HepG2 (cell line): ENCODE results near the gene TRPT1. TPM values are rescaled to one million over a fixed set of nuclear protein-coding genes. Genes with fewer than 3 reads are reported as not detected.

ENCODE experiments used
- AGO2 ChIP-seq: fragments of 200-400 bp; formaldehyde crosslinking; optimal IDR thresholded peaks from 2 replicates; pipeline ENCODE3; 2017; ENCODE audit warnings: mild to moderate bottlenecking, low read depth, low read length, moderate library complexity
- HNRNPL ChIP-seq: fragments of 200-400 bp; formaldehyde crosslinking; IDR thresholded peaks from 2 replicates; pipeline ENCODE4 v1.6.1; 2017; ENCODE audit warnings: mild to moderate bottlenecking, low read depth, low read length
- KLF12 ChIP-seq: sonication (generic); formaldehyde crosslinking; IDR thresholded peaks from 2 replicates; pipeline ENCODE4 v1.4.0; 2020; ENCODE audit warnings: missing genetic modification reagents, borderline replicate concordance
- RFX1 ChIP-seq: fragments of 450-650 bp; IDR thresholded peaks from 2 replicates; pipeline ENCODE4 v1.6.1; 2017
- SP4 ChIP-seq: sonication (generic); formaldehyde crosslinking; IDR thresholded peaks from 2 replicates; pipeline ENCODE4 v1.8.1; 2023; ENCODE audit warnings: mild to moderate bottlenecking, missing genetic modification reagents
- ZNF737 ChIP-seq: sonication (generic); formaldehyde crosslinking; IDR thresholded peaks from 2 replicates; pipeline ENCODE4 v1.5.0; 2020; ENCODE audit warnings: missing genetic modification reagents, mild to moderate bottlenecking, borderline replicate concordance
- polyA plus RNA-seq, 8 experiments: library from polyadenylated mRNA; depleted of rRNA in 3 of 8; stranded (reverse) in 7 of 8; unstranded in 1 of 8; fragments of >200 nt; fragmentation: Illumina TruSeq in 4 of 8; extraction: Trizol in 4 of 8; gene quantifications; 2 replicates each; pipeline versions ENCODE4 v1.2.1 to v1.2.3, GENCODE V29; 2011 to 2016; ENCODE audit warnings: low read depth in 4 of 8, missing spikeins in 1 of 8, mixed read lengths in 1 of 8; ENCODE audit not compliant: insufficient read depth in 1 of 8
- total RNA-seq, 5 experiments: library from RNA; depleted of rRNA; stranded (reverse); fragments of >200 nt; fragmentation: Illumina TruSeq; extraction: Trizol; gene quantifications; 2 replicates each; pipeline ENCODE4 v1.2.3, GENCODE V29; 2016; ENCODE audit warnings: low read depth in 1 of 5
- TF ChIP-seq, protein P1 (sequence below): sonication (generic); formaldehyde crosslinking; IDR thresholded peaks from 2 replicates; pipeline ENCODE4 v1.4.0; 2020; ENCODE audit warnings: missing genetic modification reagents, borderline replicate concordance
- TF ChIP-seq, protein P2 (sequence below): sonication (generic); formaldehyde crosslinking; IDR thresholded peaks from 2 replicates; pipeline ENCODE4 v1.4.0; 2020; ENCODE audit warnings: missing genetic modification reagents
- TF ChIP-seq, protein P3 (sequence below): sonication (generic); formaldehyde crosslinking; IDR thresholded peaks from 2 replicates; pipeline ENCODE4 v1.4.0; 2020; ENCODE audit warnings: mild to moderate bottlenecking, missing genetic modification reagents
- TF ChIP-seq, protein P4 (sequence below): IDR thresholded peaks from 2 replicates; pipeline ENCODE4 v1.6.1; 2012; ENCODE audit warnings: inconsistent platforms
- TF ChIP-seq, protein P5 (sequence below): sonication (generic); formaldehyde crosslinking; IDR thresholded peaks from 2 replicates; pipeline ENCODE4 v1.4.0; 2020; ENCODE audit warnings: mild to moderate bottlenecking, missing genetic modification reagents
- TF ChIP-seq, protein P6 (sequence below): IDR thresholded peaks from 2 replicates; pipeline ENCODE4 v1.6.1; 2016; ENCODE audit warnings: missing genetic modification reagents, missing compliant biosample characterization
- TF ChIP-seq, protein P7 (sequence below), 2 experiments: fragments of 450-650 bp in 1 of 2; sonication (generic) in 1 of 2; formaldehyde crosslinking; IDR thresholded peaks; 2 replicates each; pipeline versions ENCODE4 v1.5.0 to v1.8.0; 2020 to 2022; ENCODE audit warnings: mild to moderate bottlenecking in 1 of 2, missing genetic modification reagents in 1 of 2
- TF ChIP-seq, protein P8 (sequence below): sonication (generic); formaldehyde crosslinking; IDR thresholded peaks from 2 replicates; pipeline ENCODE4 v1.5.0; 2020; ENCODE audit warnings: missing genetic modification reagents, mild to moderate bottlenecking, borderline replicate concordance
- TF ChIP-seq, protein P9 (sequence below): IDR thresholded peaks from 2 replicates; pipeline ENCODE4 v1.6.1; 2016; ENCODE audit warnings: control low read depth
- TF ChIP-seq, protein P10 (sequence below): sonication (generic); formaldehyde crosslinking; IDR thresholded peaks from 2 replicates; pipeline ENCODE4 v1.8.0; 2022; ENCODE audit warnings: missing genetic modification reagents, mild to moderate bottlenecking, borderline replicate concordance

Gene TRPT1
- total and polyA plus RNA-seq, 2 of the 13 experiments (the other 11 are each of a cell fraction or from before 2014, with no cell fraction given): 24.8 to 40.7 TPM

DNA sequence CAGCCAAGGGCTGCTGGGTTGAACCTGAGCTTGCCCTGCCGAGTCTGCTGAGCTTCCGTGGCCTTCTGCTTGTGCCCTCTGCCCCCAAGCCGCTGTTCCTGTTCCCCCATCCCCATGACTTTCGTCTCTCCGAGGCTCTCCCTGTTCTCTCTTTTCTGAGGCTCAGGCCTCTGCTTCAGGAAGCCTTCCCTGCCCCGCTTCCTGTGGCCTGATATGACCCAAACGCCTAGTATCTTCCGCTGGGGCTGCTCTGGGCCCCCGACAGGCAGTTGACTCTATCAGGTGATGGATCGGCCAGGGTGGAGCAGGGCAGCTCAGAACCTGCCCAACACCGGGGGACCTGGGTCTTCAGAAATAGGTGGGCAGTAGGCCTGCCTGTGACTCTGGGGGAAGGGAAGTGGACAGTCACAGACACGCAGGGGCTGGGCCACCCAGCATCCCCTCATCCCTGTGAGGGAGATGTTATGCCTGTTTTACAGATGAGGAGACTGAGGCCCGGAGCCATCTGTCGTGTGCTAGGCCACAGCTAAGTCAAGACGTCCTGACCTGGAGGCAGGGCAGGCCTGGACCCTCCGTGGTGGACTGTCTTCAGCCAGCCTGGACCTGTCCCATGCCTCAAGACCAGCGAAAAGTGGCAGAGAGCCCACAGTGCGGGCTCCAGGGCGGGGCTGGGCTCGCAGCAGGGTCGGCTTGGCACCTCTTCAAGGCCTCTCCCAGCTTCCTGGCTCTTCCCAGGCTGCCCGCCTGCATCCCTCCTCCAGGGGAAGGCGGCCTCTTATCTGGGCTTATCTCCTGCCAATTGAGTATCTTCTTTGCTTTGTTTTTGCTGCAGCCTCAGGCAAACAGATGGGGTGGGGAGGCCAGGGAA lies 42.3 kb upstream of the TRPT1 start (continued):
- TF ChIP-seq, protein P1, sequence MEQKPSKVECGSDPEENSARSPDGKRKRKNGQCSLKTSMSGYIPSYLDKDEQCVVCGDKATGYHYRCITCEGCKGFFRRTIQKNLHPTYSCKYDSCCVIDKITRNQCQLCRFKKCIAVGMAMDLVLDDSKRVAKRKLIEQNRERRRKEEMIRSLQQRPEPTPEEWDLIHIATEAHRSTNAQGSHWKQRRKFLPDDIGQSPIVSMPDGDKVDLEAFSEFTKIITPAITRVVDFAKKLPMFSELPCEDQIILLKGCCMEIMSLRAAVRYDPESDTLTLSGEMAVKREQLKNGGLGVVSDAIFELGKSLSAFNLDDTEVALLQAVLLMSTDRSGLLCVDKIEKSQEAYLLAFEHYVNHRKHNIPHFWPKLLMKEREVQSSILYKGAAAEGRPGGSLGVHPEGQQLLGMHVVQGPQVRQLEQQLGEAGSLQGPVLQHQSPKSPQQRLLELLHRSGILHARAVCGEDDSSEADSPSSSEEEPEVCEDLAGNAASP (CRISPR knock-in tag): no peak
- TF ChIP-seq, protein P2, sequence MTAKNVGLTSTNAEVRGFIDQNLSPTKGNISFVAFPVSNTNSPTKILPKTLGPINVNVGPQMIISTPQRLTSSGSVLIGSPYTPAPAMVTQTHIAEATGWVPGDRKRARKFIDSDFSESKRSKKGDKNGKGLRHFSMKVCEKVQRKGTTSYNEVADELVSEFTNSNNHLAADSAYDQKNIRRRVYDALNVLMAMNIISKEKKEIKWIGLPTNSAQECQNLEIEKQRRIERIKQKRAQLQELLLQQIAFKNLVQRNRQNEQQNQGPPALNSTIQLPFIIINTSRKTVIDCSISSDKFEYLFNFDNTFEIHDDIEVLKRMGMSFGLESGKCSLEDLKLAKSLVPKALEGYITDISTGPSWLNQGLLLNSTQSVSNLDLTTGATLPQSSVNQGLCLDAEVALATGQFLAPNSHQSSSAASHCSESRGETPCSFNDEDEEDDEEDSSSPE (CRISPR knock-in tag): no peak
- TF ChIP-seq, protein P3, sequence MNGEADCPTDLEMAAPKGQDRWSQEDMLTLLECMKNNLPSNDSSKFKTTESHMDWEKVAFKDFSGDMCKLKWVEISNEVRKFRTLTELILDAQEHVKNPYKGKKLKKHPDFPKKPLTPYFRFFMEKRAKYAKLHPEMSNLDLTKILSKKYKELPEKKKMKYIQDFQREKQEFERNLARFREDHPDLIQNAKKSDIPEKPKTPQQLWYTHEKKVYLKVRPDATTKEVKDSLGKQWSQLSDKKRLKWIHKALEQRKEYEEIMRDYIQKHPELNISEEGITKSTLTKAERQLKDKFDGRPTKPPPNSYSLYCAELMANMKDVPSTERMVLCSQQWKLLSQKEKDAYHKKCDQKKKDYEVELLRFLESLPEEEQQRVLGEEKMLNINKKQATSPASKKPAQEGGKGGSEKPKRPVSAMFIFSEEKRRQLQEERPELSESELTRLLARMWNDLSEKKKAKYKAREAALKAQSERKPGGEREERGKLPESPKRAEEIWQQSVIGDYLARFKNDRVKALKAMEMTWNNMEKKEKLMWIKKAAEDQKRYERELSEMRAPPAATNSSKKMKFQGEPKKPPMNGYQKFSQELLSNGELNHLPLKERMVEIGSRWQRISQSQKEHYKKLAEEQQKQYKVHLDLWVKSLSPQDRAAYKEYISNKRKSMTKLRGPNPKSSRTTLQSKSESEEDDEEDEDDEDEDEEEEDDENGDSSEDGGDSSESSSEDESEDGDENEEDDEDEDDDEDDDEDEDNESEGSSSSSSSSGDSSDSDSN: no peak
- TF ChIP-seq, protein P4, sequence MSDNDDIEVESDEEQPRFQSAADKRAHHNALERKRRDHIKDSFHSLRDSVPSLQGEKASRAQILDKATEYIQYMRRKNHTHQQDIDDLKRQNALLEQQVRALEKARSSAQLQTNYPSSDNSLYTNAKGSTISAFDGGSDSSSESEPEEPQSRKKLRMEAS: no peak
- TF ChIP-seq HNRNPL (0 out of 2 replicates have a peak, but pooled peaks have one; percentile 24), AGO2 (peak; percentile 26), ZNF737 (0 out of 2 replicates have a peak, but pooled peaks have one; percentile 13), KLF12 (CRISPR knock-in tag) (peak; percentile 47), SP4 (CRISPR knock-in tag) (no peak), RFX1 (no peak)
- TF ChIP-seq, protein P5, sequence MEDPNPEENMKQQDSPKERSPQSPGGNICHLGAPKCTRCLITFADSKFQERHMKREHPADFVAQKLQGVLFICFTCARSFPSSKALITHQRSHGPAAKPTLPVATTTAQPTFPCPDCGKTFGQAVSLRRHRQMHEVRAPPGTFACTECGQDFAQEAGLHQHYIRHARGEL (CRISPR knock-in tag): no peak
- TF ChIP-seq, protein P6, sequence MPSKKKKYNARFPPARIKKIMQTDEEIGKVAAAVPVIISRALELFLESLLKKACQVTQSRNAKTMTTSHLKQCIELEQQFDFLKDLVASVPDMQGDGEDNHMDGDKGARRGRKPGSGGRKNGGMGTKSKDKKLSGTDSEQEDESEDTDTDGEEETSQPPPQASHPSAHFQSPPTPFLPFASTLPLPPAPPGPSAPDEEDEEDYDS: no peak
- TF ChIP-seq, protein P7, sequence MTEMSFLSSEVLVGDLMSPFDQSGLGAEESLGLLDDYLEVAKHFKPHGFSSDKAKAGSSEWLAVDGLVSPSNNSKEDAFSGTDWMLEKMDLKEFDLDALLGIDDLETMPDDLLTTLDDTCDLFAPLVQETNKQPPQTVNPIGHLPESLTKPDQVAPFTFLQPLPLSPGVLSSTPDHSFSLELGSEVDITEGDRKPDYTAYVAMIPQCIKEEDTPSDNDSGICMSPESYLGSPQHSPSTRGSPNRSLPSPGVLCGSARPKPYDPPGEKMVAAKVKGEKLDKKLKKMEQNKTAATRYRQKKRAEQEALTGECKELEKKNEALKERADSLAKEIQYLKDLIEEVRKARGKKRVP (CRISPR knock-in tag; IDR thresholded peaks at IDR 0.05): no peak
- TF ChIP-seq, protein P8, sequence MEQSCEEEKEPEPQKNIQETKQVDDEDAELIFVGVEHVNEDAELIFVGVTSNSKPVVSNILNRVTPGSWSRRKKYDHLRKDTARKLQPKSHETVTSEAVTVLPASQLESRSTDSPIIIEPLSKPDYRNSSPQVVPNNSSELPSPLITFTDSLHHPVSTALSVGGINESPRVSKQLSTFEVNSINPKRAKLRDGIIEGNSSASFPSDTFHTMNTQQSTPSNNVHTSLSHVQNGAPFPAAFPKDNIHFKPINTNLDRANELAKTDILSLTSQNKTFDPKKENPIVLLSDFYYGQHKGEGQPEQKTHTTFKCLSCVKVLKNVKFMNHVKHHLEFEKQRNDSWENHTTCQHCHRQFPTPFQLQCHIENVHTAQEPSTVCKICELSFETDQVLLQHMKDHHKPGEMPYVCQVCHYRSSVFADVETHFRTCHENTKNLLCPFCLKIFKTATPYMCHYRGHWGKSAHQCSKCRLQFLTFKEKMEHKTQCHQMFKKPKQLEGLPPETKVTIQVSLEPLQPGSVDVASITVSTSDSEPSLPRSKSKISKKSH (CRISPR knock-in tag): 0 out of 2 replicates have a peak, but pooled peaks have one; percentile 13
- TF ChIP-seq, protein P9, sequence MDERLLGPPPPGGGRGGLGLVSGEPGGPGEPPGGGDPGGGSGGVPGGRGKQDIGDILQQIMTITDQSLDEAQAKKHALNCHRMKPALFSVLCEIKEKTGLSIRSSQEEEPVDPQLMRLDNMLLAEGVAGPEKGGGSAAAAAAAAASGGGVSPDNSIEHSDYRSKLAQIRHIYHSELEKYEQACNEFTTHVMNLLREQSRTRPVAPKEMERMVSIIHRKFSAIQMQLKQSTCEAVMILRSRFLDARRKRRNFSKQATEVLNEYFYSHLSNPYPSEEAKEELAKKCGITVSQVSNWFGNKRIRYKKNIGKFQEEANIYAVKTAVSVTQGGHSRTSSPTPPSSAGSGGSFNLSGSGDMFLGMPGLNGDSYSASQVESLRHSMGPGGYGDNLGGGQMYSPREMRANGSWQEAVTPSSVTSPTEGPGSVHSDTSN: no peak
- TF ChIP-seq, protein P10, sequence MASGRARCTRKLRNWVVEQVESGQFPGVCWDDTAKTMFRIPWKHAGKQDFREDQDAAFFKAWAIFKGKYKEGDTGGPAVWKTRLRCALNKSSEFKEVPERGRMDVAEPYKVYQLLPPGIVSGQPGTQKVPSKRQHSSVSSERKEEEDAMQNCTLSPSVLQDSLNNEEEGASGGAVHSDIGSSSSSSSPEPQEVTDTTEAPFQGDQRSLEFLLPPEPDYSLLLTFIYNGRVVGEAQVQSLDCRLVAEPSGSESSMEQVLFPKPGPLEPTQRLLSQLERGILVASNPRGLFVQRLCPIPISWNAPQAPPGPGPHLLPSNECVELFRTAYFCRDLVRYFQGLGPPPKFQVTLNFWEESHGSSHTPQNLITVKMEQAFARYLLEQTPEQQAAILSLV (CRISPR knock-in tag): no peak
